ENCODE measurements around the gene PRCD.

PRCD gene

GRCh38 chr17:76511668-76512365, 28.0 kb upstream of the PRCD start:
- no peak for TF ChIP-seq CTCF (IDR thresholded peaks at IDR 0.05)

GRCh38 chr17:76512366-76513305, 27.2 kb upstream of the PRCD start:
- TF ChIP-seq CTCF (IDR thresholded peaks at IDR 0.05) = no peak

GRCh38 chr17:76513306-76513692, 26.5 kb upstream of the PRCD start:
- no peak for TF ChIP-seq CTCF (IDR thresholded peaks at IDR 0.05)

- TF ChIP-seq CTCF (IDR thresholded peaks at IDR 0.05) = no peak
Observed at GRCh38 chr17:76515274-76515949, 24.4 kb upstream of the PRCD start.

GRCh38 chr17:76517638-76518038, 22.2 kb upstream of the PRCD start:
- TF ChIP-seq CTCF (IDR thresholded peaks at IDR 0.05) = no peak

- TF ChIP-seq CTCF (IDR thresholded peaks at IDR 0.05) = no peak
Observed at GRCh38 chr17:76519048-76519966, 20.5 kb upstream of the PRCD start.

GRCh38 chr17:76521262-76521661, 18.6 kb upstream of the PRCD start:
- no peak for TF ChIP-seq CTCF (IDR thresholded peaks at IDR 0.05)
